Neural cell (in vitro differentiated cells): ENCODE data around the gene CPZ.
"Not testable (repeated sequence)": the region's sequence is repeated elsewhere in the genome, so short reads cannot be mapped to it uniquely, and the experiment has no call there.

ENCODE experiments used
- EP300 ChIP-seq: fragments of 450-650 bp; conservative IDR thresholded peaks from 2 replicates; pipeline ENCODE4 v1.6.1; 2014; ENCODE audit warnings: antibody characterized with exemption, mild to moderate bottlenecking, moderate library complexity; ENCODE audit not compliant: poor library complexity, severe bottlenecking
- EZH2 ChIP-seq: fragments of 200-600, 300-800 bp; shearing (Covaris generic), sonication (generic); IDR thresholded peaks from 2 replicates; pipeline ENCODE4 v1.6.1; 2014; ENCODE audit warnings: antibody characterized with exemption, low read length, borderline replicate concordance, mild to moderate bottlenecking; ENCODE audit not compliant: insufficient read depth, poor library complexity, severe bottlenecking
- RAD21 ChIP-seq: fragments of 450-650 bp; conservative IDR thresholded peaks from 2 replicates; pipeline ENCODE4 v1.6.1; 2014; ENCODE audit warnings: antibody characterized with exemption, mild to moderate bottlenecking, moderate library complexity
- SMC3 ChIP-seq: fragments of 450-650 bp; conservative IDR thresholded peaks from 2 replicates; pipeline ENCODE4 v1.6.1; 2014; ENCODE audit warnings: antibody characterized with exemption, mild to moderate bottlenecking, moderate library complexity; ENCODE audit not compliant: poor library complexity
- TAF1 ChIP-seq: IDR thresholded peaks from 2 replicates; pipeline ENCODE4 v1.6.1; 2012; ENCODE audit warnings: low read depth
- TF ChIP-seq, protein P1 (sequence below): fragments of 450-650 bp; IDR thresholded peaks from 2 replicates; pipeline ENCODE4 v1.5.1; 2014; ENCODE audit warnings: antibody characterized with exemption, mild to moderate bottlenecking, moderate library complexity; ENCODE audit not compliant: poor library complexity, severe bottlenecking
- TF ChIP-seq, protein P2 (sequence below): IDR thresholded peaks from 2 replicates; pipeline ENCODE4 v1.6.1; 2012; ENCODE audit warnings: borderline replicate concordance

- not testable (repeated sequence) for TF ChIP-seq EP300, SMC3, EZH2, TAF1, RAD21
- TF ChIP-seq, protein P1, sequence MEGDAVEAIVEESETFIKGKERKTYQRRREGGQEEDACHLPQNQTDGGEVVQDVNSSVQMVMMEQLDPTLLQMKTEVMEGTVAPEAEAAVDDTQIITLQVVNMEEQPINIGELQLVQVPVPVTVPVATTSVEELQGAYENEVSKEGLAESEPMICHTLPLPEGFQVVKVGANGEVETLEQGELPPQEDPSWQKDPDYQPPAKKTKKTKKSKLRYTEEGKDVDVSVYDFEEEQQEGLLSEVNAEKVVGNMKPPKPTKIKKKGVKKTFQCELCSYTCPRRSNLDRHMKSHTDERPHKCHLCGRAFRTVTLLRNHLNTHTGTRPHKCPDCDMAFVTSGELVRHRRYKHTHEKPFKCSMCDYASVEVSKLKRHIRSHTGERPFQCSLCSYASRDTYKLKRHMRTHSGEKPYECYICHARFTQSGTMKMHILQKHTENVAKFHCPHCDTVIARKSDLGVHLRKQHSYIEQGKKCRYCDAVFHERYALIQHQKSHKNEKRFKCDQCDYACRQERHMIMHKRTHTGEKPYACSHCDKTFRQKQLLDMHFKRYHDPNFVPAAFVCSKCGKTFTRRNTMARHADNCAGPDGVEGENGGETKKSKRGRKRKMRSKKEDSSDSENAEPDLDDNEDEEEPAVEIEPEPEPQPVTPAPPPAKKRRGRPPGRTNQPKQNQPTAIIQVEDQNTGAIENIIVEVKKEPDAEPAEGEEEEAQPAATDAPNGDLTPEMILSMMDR, result not testable (repeated sequence)
- TF ChIP-seq, protein P2, sequence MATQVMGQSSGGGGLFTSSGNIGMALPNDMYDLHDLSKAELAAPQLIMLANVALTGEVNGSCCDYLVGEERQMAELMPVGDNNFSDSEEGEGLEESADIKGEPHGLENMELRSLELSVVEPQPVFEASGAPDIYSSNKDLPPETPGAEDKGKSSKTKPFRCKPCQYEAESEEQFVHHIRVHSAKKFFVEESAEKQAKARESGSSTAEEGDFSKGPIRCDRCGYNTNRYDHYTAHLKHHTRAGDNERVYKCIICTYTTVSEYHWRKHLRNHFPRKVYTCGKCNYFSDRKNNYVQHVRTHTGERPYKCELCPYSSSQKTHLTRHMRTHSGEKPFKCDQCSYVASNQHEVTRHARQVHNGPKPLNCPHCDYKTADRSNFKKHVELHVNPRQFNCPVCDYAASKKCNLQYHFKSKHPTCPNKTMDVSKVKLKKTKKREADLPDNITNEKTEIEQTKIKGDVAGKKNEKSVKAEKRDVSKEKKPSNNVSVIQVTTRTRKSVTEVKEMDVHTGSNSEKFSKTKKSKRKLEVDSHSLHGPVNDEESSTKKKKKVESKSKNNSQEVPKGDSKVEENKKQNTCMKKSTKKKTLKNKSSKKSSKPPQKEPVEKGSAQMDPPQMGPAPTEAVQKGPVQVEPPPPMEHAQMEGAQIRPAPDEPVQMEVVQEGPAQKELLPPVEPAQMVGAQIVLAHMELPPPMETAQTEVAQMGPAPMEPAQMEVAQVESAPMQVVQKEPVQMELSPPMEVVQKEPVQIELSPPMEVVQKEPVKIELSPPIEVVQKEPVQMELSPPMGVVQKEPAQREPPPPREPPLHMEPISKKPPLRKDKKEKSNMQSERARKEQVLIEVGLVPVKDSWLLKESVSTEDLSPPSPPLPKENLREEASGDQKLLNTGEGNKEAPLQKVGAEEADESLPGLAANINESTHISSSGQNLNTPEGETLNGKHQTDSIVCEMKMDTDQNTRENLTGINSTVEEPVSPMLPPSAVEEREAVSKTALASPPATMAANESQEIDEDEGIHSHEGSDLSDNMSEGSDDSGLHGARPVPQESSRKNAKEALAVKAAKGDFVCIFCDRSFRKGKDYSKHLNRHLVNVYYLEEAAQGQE, result not testable (repeated sequence)
Observed at GRCh38 chr4:8654139-8654538, 61.6 kb downstream of the CPZ start.
